Astrocyte of the spinal cord (primary cell): ENCODE results near the gene COQ8B.
"Not testable (repeated sequence)": the region's sequence is repeated elsewhere in the genome, so short reads cannot be mapped to it uniquely, and the experiment has no call there.

Experiments used
- DNase-seq: peaks from one replicate; pipeline ENCODE4 v3.0.0; 2011; ENCODE audit warnings: low read depth, low spot score
- H3K4me3 ChIP-seq: 2 replicates; pipeline ENCODE4 v1.5.1; 2011; ENCODE audit warnings: low read depth, mild to moderate bottlenecking, low read length, moderate library complexity
- CTCF ChIP-seq: IDR thresholded peaks from 2 replicates; pipeline ENCODE4 v1.5.1; 2012; ENCODE audit warnings: low read depth, mild to moderate bottlenecking, low read length, inconsistent platforms
- in situ Hi-C: cut with HindIII; loops from 2 replicates; pipeline ENCODE4 v1.10.0; 2017; ENCODE audit warnings: low sequenced_read_pairs

Gene COQ8B

DNA sequence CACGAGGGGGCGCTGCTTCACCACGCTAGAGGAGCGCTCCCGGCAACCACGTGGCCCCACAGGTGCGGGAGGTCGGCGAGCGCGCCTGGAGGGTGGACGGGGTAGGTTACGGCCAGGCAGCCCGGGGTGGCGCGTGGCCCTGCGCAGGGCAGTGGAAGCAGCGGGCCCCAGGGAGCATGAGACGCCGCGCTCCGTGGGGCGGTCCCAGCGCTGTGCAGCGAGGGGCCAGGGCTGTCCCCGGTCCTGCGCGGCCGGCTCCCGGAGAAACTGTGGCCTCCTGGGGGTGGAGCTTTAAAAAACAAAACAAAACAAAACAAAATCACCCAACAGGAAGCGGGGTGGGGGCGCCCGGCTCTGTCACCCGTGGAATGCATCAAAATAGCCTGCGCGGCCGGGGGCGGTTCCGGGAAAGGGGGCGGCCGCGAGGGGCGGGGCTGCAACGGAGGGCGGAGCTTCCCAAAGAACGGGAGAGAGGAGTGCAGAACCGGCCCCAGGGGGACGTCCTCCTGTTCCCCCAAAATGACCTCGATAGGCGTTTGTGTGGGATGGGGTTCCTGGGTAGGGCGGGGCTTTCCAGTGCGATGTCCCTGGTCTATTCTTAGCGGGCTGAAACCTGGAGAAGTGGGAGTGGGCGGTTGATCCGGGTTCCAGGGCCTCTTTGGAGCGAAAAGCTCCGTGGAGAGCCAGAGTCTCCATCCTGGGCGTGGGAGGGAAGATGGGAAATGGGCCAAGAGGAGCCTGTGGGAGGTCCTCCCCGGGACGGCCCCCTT is 53.6 kb downstream of the COQ8B start:
- peak; percentile 84 for DNase-seq
- TF ChIP-seq CTCF = peak; percentile 90
- in situ Hi-C loops = no loop called here
- peak overlapping the region; percentile 51 for H3K4me3 ChIP-seq

DNA sequence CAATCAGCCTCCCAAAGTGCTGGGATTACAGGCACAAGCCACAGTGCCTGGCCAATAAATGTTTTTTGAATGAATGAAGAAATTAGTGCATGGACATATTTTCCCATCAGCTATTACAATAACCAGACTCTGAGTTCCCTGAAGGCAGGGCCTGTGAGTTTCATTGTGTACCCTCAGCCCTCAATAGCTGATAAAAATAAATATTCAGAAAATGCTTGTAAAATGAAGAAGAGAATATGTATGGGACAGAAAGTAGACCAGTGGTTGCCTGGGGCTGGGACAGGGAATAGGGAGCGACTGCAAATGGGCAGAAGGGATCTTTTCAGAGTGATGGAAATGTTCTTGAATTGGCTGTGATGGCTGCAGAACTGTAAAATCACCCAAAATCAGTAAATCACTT is 55.1 kb downstream of the COQ8B start:
- H3K4me3 ChIP-seq = no peak overlapping the region
- no peak for DNase-seq
- no peak for TF ChIP-seq CTCF
- in situ Hi-C loops = no loop called here

GRCh38 chr19:40659566-40659965 is 57.1 kb downstream of the COQ8B start:
- no peak for TF ChIP-seq CTCF
- in situ Hi-C loops = no loop called here
- no peak overlapping the region for H3K4me3 ChIP-seq
- DNase-seq = no peak

DNA sequence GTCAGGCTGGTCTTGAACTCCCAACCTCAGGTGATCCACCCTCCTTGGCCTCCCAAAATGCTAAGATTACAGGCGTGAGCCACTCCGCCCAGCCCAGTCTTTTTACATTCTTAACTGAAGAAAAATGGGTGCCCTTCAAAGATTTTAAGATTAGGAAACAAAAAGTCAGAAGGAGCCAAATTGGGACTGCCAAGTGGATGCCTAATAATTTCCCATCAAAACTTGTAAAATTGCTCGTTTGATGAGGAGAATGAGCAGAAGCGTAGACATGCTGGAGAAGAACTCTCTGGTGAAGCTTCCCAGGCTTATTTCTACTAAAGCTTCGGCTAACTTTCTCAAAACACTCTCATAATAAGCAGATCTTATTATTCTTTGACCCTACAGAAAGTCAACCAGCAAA is 57.6 kb downstream of the COQ8B start:
- no peak overlapping the region for H3K4me3 ChIP-seq
- in situ Hi-C loops = no loop called here
- TF ChIP-seq CTCF = no peak
- DNase-seq = no peak

- H3K4me3 ChIP-seq = no peak overlapping the region
- in situ Hi-C loops = no loop called here
- DNase-seq = no peak
- TF ChIP-seq CTCF = no peak
These were observed 58.7 kb downstream of the COQ8B start for GRCh38 chr19:40658031-40658430.

- DNase-seq, H3K4me3 ChIP-seq, in situ Hi-C loops: not testable (repeated sequence)
These were observed 61.0 kb downstream of the COQ8B start for GRCh38 chr19:40655684-40656083.

GRCh38 chr19:40652303-40652702 is 64.4 kb downstream of the COQ8B start:
- DNase-seq, in situ Hi-C loops, H3K4me3 ChIP-seq: not testable (repeated sequence)
